RWPE2 (cell line): ENCODE results near the gene LONP1.
"Not testable (repeated sequence)": the region's sequence is repeated elsewhere in the genome, so short reads cannot be mapped to it uniquely, and the experiment has no call there.

ENCODE experiments used
- ATAC-seq: fragments of 200-7000 bp; cut with Tn5 transposase; 3 replicates; pipeline ENCODE4 v1.9.1; 2021; ENCODE audit warnings: low read depth
- DNase-seq: peaks from one replicate; pipeline ENCODE4 v3.0.0-alpha.2; 2020; ENCODE audit warnings: low spot score
- H3K27ac ChIP-seq: fragments of 450-650 bp; 2 replicates; pipeline ENCODE4 v1.5.1; 2017; ENCODE audit warnings: mild to moderate bottlenecking; ENCODE audit not compliant: poor library complexity, severe bottlenecking
- H3K27me3 ChIP-seq: fragments of 250-450 bp; sonication (Bioruptor Pico); 2 replicates; pipeline ENCODE4 v1.5.1; 2021; ENCODE audit warnings: mild to moderate bottlenecking, moderate library complexity; ENCODE audit not compliant: insufficient read depth, poor library complexity, severe bottlenecking
- H3K36me3 ChIP-seq: fragments of 250-450 bp; sonication (Bioruptor Pico); 2 replicates; pipeline ENCODE4 v1.5.1; 2020; ENCODE audit warnings: low read depth, mild to moderate bottlenecking, moderate library complexity
- H3K4me1 ChIP-seq: fragments of 250-450 bp; sonication (Bioruptor Pico); 2 replicates; pipeline ENCODE4 v1.5.1; 2021; ENCODE audit warnings: mild to moderate bottlenecking, moderate library complexity; ENCODE audit not compliant: insufficient read depth, poor library complexity, severe bottlenecking
- H3K4me3 ChIP-seq: fragments of 250-450 bp; sonication (Bioruptor Pico); 2 replicates; pipeline ENCODE4 v1.5.1; 2021; ENCODE audit warnings: mild to moderate bottlenecking, moderate library complexity; ENCODE audit not compliant: severe bottlenecking
- H3K9me3 ChIP-seq: fragments of 250-450 bp; sonication (Bioruptor Pico); 2 replicates; pipeline ENCODE4 v1.5.1; 2021; ENCODE audit warnings: mild to moderate bottlenecking, moderate library complexity; ENCODE audit not compliant: severe bottlenecking
- CTCF ChIP-seq: fragments of 450-650 bp; IDR thresholded peaks from one replicate; pipeline ENCODE4 v1.5.1; 2017; ENCODE audit warnings: mild to moderate bottlenecking, moderate library complexity; ENCODE audit not compliant: poor library complexity, severe bottlenecking

The LONP1 gene

GRCh38 chr19:5692723-5693194 is 27.2 kb downstream of the LONP1 start:
- Histone ChIP-seq H3K4me1 (no peaks in the 10 kb centered on the region), H3K27ac (peak overlapping the region; percentile 89), H3K36me3 (peaks cover 63% of the 10 kb centered on the region), H3K27me3 (no peaks in the 10 kb centered on the region), H3K4me3 (no peak overlapping the region), H3K9me3 (no peaks in the 10 kb centered on the region)
- no peak for TF ChIP-seq CTCF
- DNase-seq (no peak), ATAC-seq (no peak)

- Histone ChIP-seq H3K36me3 (peaks cover 62% of the 10 kb centered on the region), H3K4me1 (no peaks in the 10 kb centered on the region), H3K27me3 (no peaks in the 10 kb centered on the region), H3K27ac (peak overlapping the region; percentile 89), H3K4me3 (peak overlapping the region; percentile 62), H3K9me3 (no peaks in the 10 kb centered on the region)
- TF ChIP-seq CTCF: no peak
- DNase-seq (no peak), ATAC-seq (no peak; the same call in 2 of the 3 replicates)
Observed at GRCh38 chr19:5691822-5692722, 27.9 kb downstream of the LONP1 start.

- Histone ChIP-seq H3K27me3 (no peaks in the 10 kb centered on the region), H3K27ac (peak overlapping the region; percentile 89), H3K4me3 (peak overlapping the region; percentile 62), H3K36me3 (peaks cover 53% of the 10 kb centered on the region), H3K9me3 (no peaks in the 10 kb centered on the region), H3K4me1 (no peaks in the 10 kb centered on the region)
- TF ChIP-seq CTCF: no peak
- ATAC-seq: peak; percentile 2; the same call in 1 of the 3 replicates
- no peak for DNase-seq
Observed at GRCh38 chr19:5690955-5691821, 28.8 kb downstream of the LONP1 start.

GRCh38 chr19:5690125-5690954 is 29.6 kb downstream of the LONP1 start, which contains the start of gene RPL36:
TSS of gene RPL36 (plus strand) at chr19:5690295. CDS start at chr19:5690508, 213 bp downstream.
- Histone ChIP-seq H3K9me3 (no peaks in the 10 kb centered on the region), H3K36me3 (peaks cover 45% of the 10 kb centered on the region), H3K4me3 (peak within 1 kb of the TSS; percentile 62), H3K27me3 (no peaks in the 10 kb centered on the region), H3K27ac (peak within 1 kb of the TSS; percentile 89), H3K4me1 (no peaks in the 10 kb centered on the region)
- peak; percentile 90 for TF ChIP-seq CTCF
- peak; percentile 44 for ATAC-seq
- peak; percentile 93 for DNase-seq

GRCh38 chr19:5688262-5688881 is 31.6 kb downstream of the LONP1 start:
- H3K4me3 ChIP-seq, H3K9me3 ChIP-seq, DNase-seq, H3K27me3 ChIP-seq, ATAC-seq, H3K27ac ChIP-seq, H3K4me1 ChIP-seq: not testable (repeated sequence)
- H3K36me3 ChIP-seq: peaks cover 25% of the 10 kb centered on the region
